Activated T-cell treated with anti-CD3 and anti-CD28 coated beads for 48 hours (primary cell): Measurements from ENCODE around the gene SLC27A1.

Experiments
- DNase-seq: peaks from one replicate; pipeline ENCODE4 v3.0.0-alpha.2; 2020; ENCODE audit warnings: low read depth

Gene SLC27A1

GRCh38 chr19:17470068-17470841 lies at the start of gene SLC27A1:
SLC27A1 (plus strand) TSS chr19:17470524; CDS start chr19:17470541, 17 bp downstream.
- DNase-seq, result peak; percentile 90

GRCh38 chr19:17421942-17422341 lies 48.4 kb upstream of the SLC27A1 start:
- no peak for DNase-seq

- DNase-seq, result no peak
Measured at GRCh38 chr19:17423429-17424208, 46.7 kb upstream of the SLC27A1 start.

GRCh38 chr19:17424743-17425365 lies 45.5 kb upstream of the SLC27A1 start:
- peak; percentile 24 for DNase-seq

GRCh38 chr19:17429641-17430113 lies 40.6 kb upstream of the SLC27A1 start:
- DNase-seq, result no peak

- DNase-seq, result no peak
Measured at GRCh38 chr19:17431417-17431816, 38.9 kb upstream of the SLC27A1 start.

- no peak for DNase-seq
Measured at GRCh38 chr19:17435218-17435617, 35.1 kb upstream of the SLC27A1 start.

- no peak for DNase-seq
Measured at GRCh38 chr19:17436094-17436873, 34.0 kb upstream of the SLC27A1 start.

- no peak for DNase-seq
Measured at GRCh38 chr19:17436874-17437267, 33.5 kb upstream of the SLC27A1 start.

- no peak for DNase-seq
Measured at GRCh38 chr19:17441241-17442021, 28.9 kb upstream of the SLC27A1 start.

- no peak for DNase-seq
Measured at GRCh38 chr19:17445526-17446165, 24.7 kb upstream of the SLC27A1 start.

- DNase-seq, result no peak
Measured at GRCh38 chr19:17447704-17448130, 22.6 kb upstream of the SLC27A1 start.

GRCh38 chr19:17448131-17448967 lies 22.0 kb upstream of the SLC27A1 start, which contains the start of gene TMEM221:
TMEM221 (minus strand) TSS chr19:17448668; CDS start chr19:17448462, 206 bp downstream.
- DNase-seq, result peak; percentile 56

GRCh38 chr19:17450264-17451075 lies 19.9 kb upstream of the SLC27A1 start:
- no peak for DNase-seq

- no peak for DNase-seq
Measured at GRCh38 chr19:17451820-17452219, 18.5 kb upstream of the SLC27A1 start.

- DNase-seq, result no peak
Measured at GRCh38 chr19:17454576-17455071, 15.7 kb upstream of the SLC27A1 start.

GRCh38 chr19:17455308-17456123 lies 14.8 kb upstream of the SLC27A1 start:
- DNase-seq, result no peak
